ENCODE measurements around the gene MCM5.
"Not testable (repeated sequence)": the region's sequence is repeated elsewhere in the genome, so short reads cannot be mapped to it uniquely, and the experiment has no call there.

The MCM5 gene

DNA sequence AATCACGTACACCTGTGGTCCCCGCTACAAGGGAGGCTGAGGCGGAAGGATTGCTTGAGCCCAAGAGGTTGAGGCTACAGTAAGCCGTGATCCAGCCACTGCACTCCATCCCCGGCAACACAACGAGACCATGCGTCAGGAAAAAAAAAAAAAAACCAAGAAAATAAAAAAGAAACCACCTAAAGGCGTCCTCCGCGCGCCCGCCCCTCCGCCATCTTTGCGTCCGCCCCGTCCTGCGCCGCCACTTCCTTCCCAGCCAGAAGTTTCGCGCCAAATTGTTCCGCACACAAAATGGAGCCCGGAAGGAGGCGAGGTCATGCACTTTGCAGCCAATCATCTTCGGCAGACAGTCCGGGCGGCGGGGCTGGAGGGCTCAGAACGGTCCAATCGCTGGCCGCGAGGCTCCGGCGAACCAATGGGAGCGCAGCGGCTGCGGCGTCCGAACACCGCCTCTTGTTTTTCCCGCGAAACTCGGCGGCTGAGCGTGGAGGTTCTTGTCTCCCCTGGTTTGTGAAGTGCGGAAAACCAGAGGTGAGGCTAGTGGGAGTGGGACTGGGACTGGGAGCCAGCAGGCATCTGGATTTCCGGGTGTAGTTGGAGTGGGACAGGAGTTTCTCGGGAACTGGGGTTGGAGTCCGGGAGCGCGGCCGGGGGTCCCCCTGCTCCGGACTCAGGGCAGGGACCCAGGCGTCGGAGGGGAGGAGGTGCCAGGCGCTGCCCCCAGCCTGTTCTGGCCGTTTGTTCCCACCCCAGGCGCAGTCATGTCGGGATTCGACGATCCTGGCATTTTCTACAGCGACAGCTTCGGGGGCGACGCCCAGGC is at the start of gene MCM5:
Gene MCM5 (plus strand): TSS at position 463 of the 823 bp plus-strand sequence. CDS start 299 bp downstream, at position 762.
- DNase-seq, result peak; percentile 88 to 96 (median 95)

DNA sequence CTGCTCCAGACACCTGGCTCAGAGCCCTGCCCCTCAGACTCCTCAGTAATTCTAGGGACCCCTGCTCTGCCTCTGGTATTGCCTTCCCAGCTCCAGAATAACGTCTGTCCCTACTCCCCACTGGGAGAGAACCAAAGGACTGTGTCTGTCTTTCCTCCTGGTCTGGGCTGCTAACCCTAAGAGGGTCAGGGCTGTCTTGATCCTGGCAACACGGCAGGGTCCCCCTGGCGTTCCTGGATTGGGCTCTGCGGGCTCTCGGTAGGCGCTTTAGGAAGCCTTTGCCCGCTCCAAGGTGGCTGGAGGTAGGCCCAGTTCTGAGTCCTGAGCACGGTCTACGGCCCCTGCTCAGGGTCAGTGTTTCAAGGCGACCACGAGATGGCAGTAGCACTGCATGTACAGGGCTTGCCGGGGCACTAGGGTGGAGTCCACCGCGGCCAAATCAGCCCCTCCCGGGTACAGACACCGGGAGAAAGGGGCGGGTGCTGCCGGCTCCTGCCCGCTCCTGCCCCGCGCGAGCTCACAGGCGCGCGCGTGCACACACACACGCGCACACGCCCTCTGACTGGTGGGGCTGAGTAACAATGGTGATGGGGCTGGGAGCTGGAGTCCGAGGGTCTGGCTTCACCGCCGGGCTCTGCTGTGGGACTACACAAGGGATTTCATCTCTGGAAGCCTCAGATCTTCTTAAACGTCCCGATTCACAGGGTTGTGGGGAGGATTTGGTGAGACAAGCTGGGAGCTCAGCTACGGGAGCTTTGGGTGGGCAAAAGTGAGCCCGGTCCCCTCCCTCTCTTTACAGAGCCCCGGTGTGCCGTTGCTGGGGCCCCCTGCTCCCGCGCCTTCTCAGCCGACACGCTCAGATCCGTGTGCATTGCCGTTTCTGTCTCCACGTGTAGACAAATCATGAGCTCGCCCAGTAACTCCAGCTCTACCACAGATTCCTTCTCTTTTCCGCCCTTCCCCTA is 49.1 kb upstream of the MCM5 start:
- DNase-seq, result peak; percentile 79 to 85 (median 80)

DNA sequence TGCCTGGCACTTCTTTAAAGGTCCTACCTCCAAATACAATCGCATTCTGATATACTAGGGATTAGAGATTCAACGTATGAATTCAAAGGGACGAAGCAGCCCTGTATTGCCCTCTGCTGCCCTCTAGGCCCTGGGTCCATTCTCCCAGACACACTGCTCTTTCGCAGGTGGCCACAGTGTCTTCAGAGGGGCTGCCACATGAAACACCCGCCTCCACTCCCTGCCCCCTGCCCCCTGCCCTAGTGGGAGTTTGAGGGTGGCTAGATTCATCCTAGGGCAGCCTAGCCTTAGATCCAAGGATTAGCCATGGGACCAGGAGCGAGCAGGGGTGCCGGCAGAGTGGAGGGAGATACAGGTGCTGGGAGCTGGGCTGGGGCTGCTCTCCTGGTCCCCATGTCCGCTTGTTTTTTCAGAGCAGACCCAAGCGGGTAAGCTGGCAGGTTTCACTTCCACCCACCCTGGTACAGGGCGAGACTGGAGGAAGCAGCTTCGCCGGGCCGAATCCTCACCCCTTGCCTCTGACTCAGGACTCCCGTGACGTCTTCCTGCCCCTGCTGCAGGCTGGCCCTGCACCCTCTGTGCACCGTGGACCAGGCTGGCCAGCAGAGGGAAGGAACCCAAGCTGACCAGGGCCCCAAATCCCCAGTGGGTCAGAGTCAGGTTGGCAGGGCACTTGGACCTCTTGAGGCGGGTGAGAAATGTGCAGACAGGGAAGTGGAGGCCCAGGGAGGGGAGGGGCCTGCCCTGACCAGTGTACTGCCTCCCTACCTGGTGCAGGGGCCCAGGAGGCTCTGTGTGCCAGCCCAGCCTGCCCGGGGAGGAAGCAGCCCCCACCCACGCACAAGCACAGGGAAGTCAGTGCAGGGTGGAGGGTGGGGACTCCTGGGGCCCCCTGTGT is 47.5 kb upstream of the MCM5 start:
- DNase-seq, result peak; percentile 16 to 28 (median 22)

DNA sequence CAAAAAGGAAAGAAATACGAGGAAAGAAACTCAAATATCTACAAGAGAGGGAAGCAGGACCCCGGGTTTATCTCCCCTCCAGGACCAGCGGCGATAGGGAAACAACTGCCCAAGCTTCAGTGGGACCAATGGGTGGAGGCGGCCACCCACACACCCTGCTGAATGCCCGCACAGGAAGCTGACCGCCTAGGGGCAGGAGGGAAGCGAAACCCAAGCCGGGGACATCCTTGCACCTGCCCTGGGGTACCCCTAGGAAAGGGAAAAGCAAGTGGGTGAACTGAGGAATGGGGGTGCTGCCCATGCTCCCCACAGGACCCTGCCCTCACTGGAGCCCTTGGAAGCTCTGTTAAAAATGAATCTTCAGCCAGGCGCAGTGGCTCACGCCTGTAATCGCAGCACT is 46.6 kb upstream of the MCM5 start:
- no peak for DNase-seq

- DNase-seq, result no peak
Observed at GRCh38 chr22:35354068-35354467, 45.9 kb upstream of the MCM5 start.

DNA sequence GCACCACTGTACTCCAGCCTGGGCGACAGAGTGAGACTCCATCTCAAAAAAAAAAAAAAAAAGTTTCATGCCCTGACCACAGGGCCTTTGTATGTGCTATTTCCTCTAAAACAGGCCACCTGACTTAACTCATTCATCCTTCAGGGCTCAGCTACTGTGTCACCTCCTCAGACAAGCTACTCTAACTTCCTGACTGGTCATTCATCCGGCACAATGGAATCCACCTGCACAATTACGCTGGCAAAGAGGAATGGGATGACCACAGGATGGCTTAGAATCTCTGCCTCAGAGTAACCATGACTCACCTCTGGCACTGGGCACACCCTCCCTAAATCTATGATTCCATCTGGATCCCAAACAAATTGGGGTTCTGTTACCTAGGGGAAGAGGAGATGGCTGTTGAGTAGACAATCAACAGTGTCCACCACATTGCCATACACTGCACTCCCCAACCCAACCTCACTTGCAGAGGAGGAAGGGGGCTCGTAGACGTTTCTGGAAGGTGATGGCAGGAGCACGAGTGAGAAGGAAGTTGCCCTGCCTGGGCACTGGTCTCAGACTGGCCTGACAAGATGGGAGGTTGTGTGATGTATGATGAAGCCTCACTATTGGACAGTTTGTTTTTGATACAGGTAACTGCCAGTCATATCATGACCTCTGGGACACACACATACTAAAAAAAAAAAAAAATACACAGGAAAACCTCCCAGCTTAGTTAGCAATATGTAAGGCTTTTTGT is 41.9 kb upstream of the MCM5 start:
- DNase-seq, result no peak

DNA sequence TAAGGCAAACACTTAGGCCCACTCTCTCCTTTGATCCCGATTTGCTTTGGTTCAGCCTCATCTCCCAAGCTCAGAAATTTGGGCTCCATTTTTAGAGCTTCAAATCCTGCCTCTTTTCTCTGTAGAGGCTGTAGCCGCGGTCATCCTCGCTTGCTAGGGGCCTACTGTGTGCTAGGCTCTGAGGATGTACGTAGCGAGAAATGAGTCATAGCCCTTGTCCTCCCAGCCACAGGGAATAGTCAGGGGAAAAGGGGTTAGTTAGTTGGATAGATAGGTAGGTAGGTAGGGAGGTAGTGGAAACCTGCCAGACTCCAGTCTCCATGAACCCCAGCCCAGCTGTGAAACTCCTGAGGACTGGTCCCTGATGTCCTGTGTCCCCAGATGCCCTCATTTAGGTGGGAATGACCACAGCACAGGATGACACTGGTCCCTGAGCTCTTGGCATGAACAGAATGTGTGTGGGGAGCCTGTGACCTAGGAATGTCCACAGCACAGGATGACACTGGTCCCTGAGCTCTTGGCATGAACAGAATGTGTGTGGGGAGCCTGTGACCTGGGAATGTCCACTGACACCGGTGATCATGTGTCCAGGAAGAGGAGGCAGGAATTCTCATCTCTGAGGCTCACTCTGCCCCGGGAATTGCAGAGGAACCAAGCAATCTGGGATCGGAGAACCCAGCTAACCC is 40.4 kb upstream of the MCM5 start:
- no peak for DNase-seq

- DNase-seq, result no peak
Observed at GRCh38 chr22:35361001-35361558, 38.9 kb upstream of the MCM5 start.

GRCh38 chr22:35363566-35364086 is 36.3 kb upstream of the MCM5 start:
- no peak for DNase-seq

DNA sequence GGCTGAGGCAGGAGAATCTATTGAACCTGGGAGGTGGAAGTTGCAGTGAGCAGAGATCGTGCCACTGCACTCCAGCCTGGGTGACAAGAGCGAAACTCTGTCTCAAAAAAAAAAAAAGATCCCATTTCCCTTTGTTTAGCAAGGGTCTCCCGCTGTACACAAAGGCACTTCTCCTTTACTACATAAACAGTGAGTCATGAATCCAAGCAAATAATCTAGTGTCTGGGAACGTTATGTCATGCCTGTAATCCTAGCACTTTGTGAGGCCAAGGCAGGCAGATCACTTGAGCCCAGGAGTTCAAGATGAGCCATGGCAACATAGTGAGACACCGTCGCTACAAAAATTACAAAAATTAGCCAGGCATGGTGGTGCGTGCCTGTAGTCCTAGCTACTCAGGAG is 35.7 kb upstream of the MCM5 start:
- not testable (repeated sequence) for DNase-seq

DNA sequence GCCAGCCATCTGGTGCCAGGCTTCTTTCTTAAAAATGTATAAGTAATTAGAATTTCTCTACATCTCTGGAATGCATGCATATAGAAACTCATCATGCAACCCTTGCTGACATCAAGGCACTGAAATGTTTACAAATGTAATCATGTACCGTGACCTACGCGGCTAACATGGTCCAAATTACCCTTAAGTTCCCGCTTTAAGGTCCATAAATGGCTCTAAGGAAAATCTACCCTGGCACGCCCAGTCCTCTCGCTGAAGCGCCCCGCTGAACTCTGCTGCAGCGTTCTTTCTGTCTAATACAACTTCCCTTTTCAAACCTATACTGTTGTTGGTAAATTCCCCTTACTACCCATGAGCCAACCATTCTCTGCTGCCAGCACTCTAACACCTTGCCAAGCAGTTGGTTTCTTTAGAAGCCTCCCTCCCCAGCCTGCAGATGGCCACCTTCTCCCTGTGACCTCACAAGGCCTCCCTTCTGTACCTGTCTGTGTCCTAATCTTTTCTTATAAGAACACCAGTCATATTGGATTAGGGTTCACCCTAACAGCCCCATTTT is 32.5 kb upstream of the MCM5 start:
- no peak for DNase-seq

DNA sequence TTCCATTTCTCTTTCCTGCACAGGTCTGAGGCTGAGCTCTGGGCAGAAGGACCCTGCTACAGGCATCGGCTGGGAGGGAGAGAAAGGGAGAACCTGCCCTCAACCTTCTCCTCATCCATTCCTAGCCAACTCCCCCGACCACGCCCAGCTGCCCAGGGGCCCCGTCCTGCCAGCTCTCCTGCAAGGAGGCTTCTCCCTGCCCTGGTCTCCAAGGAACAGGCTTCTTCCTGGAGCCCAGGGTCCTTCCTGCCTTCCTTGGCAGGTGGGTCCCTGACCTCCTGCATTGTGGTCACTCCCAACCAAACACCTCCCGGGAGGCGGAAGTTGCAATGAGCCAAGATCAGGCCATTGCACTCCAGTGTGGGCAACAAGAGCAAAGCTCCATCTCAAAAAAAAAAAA is 31.6 kb upstream of the MCM5 start:
- DNase-seq, result no peak

DNA sequence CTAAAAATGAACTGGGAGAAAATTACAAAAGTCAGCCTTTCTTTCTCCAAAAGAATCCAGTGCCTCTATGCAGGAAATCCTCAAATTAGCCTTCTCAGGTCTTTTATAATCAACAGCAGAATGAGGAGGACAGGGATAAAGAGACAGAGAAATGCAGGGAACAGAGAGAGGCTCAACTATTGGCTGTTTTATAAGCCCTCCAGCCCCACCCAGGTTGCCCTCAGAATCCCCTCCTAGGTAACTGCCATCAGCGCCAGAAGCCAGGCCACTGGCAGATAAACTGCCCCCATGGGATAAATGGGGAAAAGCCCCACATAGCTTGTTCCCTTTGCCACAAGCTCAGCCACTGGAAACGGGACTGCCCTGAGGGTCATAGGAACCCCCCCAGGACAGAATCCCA is 29.9 kb upstream of the MCM5 start:
- DNase-seq, result no peak

DNA sequence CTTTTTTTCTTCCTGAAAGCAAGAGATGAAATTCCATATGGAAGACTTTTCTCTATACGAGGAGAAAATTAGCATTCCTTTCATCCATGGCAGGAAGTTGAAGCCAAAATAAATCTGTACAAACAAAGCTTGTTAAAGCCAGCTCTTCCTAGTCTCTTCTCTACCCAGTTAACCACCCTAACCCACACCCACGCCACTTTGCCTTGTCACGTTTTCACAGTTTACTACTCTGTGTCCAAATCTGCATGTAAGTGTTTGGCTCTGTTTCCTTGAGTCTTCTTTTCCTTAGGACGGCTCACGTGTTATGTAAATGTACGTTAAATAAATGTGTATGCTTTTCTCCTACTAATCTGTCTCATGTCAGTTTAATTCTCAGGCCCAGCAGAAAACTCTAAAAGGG is 26.2 kb upstream of the MCM5 start:
- DNase-seq, result no peak

DNA sequence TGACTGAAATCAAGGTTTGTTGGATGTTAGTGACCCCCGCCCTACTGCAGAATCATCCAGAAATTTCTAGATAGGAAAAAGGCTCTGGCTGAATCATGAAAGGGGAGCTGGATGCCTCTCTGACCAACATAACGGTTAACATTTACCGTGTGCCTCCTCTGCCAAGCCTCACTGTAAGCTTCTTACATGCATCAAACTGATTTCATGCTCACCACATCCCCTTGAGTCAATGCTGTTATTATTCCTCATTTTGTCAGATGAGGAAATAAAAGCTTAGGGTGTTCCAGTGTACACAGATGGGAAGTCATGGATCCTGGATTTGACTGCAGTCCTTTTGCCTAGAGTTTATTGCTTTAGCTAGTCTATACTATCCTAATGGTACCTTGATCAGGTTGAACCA is 24.9 kb upstream of the MCM5 start:
- no peak for DNase-seq

GRCh38 chr22:35375526-35375925 is 24.4 kb upstream of the MCM5 start:
- DNase-seq, result no peak

DNA sequence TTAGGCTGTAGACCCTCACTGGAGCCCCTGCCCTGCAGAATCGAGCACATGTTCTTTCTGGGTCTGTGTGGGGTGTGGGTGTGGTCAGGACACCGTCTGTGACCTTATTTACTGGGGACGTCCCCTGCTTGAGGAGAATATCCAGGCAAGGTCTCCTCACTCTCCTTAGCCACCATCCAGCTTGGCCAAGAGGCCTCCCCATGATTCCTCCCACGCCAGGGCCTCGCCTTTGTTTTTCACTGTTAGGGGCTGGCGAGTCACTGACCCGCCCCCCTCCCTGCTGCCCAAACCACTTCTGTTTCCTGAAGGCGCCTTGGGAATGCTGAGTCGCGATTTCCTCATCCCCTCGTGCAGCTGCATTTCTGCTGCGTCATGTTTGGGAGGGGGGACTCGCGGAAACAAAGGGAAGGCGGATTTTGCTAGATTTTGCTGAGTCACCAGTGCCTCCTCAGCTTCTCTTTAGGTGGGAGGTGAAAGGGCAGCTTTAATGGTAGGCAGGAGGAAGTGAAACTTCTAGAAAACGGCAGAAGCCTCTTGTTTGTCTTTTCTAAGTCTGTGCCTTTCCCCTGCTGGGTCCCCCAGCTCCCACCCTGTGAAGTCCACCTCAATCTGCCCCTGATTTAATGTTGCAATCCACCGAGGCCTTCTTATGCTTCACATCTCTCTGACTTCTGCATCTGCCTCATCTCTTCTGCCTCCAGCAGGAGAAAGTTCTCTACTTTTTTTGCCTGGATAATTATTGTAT is 23.0 kb upstream of the MCM5 start:
- DNase-seq, result peak in 2 of 4 experiments; percentile 5 to 41

- no peak for DNase-seq
Observed at GRCh38 chr22:35377735-35378134, 22.2 kb upstream of the MCM5 start.

- no peak for DNase-seq
Observed at GRCh38 chr22:35378621-35379020, 21.3 kb upstream of the MCM5 start.

Measured in activated CD4-positive, CD25-positive, alpha-beta regulatory T cell (primary cell).